HG02840 (cell line): ENCODE data around the gene FAM227A.

Experiments
- ATAC-seq: cut with Tn5 transposase; IDR thresholded peaks from one replicate; pipeline ENCODE4 v1.9.1; 2021; ENCODE audit warnings: mild to moderate bottlenecking, moderate library complexity, moderate number of reproducible peaks; ENCODE audit not compliant: unreplicated experiment, low FRiP score

The FAM227A gene

GRCh38 chr22:38656256-38657044, at the start of gene FAM227A, which contains the start of gene CBY1:
TSS of gene FAM227A (minus strand) at chr22:38656392. CDS start at chr22:38650168, 6,224 bp downstream.
TSS of gene CBY1 (plus strand) at chr22:38656638. CDS start at chr22:38668055, 11,417 bp downstream.
- ATAC-seq, result peak; percentile 75

DNA sequence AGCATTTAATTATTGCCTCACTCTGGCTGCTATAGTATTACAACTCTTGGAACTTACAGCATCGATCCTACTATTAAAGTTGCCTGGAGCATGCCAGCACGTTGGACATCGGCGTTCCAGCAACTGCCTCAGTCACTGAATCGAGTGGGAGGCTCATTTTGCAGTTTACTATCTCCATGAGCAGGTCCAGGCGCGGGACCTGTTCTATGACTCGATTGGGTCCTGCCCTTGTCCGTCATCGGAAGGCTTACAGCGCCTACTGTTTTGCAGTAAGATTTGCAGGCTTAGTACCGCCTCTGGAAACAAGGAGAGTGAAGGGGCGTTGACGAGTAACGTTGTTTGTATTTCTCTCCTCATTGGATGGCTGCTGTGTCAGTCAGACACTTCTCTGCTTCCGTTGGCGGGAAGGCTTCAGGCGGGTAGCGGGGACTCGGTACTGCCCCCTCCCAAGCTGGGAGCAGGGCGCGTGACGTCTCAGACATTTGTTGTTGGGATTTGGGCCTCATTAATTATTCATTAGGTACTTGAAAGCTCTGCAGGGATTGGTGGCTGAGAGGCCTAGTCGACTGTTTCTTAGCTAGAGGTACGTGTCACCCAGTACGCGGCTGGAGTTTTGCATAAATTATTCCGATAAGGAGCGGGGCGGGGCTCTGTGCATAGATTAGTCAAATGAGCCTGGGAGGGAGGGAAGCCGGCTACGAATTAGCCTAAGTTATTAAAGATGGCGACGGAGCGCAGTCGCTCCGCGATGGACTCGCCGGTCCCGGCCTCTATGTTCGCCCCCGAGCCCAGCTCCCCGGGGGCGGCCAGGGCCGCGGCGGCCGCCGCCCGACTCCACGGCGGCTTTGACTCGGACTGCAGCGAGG, 49.3 kb upstream of the FAM227A start, which contains the start of gene GTPBP1:
TSS of gene GTPBP1 (plus strand) at position 710 of the 866 bp plus-strand sequence. CDS start at position 722, 12 bp downstream.
- peak; percentile 74 for ATAC-seq

DNA sequence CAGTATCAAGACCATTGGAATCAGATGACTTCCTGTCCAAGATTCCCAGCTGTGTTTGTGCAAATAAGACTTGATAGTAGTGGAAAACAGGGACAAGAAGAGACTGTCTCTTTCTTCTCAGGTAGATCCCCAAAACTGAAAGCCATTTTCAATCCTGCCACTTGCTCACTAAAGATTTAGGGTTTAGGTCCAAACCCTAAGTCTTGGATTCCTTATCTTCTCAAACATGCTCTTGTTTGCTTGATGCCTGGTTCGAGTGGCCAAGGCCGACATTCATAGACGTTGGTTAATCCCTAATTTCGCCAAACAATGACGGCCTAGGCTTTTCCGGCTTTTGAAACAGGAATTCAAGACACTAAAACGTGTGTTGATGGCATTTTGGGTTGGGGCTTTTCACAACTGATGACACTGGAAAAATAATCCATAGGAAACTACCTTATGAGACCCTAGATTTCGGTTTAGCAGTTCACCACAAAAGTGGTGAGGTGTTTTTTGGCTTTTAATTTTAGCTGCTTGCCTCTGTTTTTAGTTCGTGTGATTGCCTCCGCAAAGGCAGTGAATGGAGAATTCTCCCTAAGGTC, 48.6 kb upstream of the FAM227A start:
- no peak for ATAC-seq

- ATAC-seq, result peak; percentile 40
These were observed 44.8 kb upstream of the FAM227A start, which contains the start of gene JOSD1 for GRCh38 chr22:38700789-38701628. TSS of gene JOSD1 (minus strand) at chr22:38700943. CDS start at chr22:38699987, 956 bp downstream.

- no peak for ATAC-seq
These were observed 44.1 kb upstream of the FAM227A start for GRCh38 chr22:38700270-38700788.

DNA sequence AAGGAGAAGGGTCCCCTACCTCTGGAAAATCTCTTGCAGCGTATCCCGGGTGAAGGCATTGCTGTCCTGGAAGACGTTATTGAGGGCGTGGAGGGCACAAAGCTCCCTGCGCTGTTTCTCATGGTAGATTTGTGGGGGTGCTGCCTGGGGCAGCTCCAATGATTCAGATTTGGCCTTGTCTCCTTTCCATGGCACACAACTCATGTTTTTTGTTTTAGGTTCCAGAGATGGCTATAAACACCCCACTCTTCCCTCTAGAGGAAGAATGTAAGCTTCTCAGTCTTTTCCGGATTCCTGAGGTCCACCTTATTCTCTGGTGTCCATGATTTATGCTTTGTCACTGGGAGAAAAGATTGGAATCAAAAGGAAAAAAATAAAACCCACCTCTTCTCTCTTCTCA, 43.6 kb upstream of the FAM227A start:
- no peak for ATAC-seq

- ATAC-seq, result no peak
These were observed 43.0 kb upstream of the FAM227A start for GRCh38 chr22:38699143-38699542.

DNA sequence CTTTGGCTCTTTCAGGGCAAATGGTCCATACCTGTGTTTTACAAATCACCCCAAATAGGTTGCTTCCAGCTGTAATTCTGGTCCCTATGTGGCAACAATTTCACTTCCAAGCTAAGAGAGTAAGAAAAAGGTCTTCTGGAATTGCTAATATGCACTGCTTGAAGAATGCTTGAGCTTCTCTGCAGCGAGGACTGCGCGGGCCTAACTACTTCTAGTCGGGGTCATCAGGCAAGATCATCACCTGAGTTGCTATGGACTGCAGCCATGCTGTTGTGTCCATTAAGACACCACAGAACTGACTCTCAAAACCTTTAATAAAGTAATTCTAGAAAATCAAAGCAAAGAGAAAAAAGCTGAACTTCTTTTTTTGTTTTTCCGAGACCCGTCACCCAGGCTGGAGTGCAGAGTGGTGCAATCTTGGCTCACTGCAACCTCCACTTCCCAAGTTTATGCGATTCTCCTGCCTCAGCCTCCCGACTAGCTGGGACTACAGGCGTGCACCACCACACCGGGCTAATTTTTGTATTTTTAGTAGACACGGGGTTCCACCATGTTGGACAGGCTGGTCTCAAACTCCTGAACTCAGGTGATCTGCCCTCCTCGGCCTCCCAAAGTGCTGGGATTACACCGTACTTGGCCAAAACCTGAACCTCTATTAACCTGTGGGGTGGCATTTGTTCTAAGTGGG, 42.4 kb upstream of the FAM227A start:
- ATAC-seq, result no peak

DNA sequence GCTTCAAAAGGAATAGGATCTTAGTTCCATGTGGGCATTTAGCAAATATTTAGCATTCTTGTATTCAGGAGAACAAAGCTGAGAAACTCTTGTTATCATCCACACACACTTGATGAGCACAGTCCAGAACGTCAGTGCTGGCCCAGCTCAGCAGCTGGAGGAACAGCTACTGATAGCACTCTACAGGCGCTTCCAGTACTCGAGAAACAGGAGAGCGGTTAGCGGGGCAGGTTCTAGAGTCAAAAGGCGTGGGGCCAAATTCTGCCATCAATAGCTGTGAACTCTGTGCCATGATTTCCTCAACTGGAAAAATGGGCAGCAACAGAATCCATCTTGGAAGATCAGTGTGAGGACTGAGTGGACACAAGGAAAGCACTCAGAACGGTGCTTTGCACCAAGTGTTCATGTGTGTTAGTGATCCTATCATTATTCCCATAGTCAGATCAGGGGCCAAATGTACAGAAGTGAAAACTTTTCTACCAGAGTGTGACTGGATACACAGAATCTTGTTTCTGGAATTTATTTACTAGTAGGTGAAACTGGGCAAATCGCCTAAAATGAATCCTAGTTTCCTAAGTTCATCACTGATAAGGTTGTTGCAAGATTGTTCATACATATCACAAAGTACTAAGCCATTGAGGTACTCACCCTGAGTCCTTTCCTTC, 41.4 kb upstream of the FAM227A start:
- ATAC-seq, result no peak

- no peak for ATAC-seq
These were observed 40.6 kb upstream of the FAM227A start for GRCh38 chr22:38696606-38697424.

GRCh38 chr22:38694940-38695339, 38.7 kb upstream of the FAM227A start:
- no peak for ATAC-seq

GRCh38 chr22:38694049-38694448, 37.9 kb upstream of the FAM227A start:
- no peak for ATAC-seq

- ATAC-seq, result no peak
These were observed 33.5 kb upstream of the FAM227A start for GRCh38 chr22:38689651-38690050.

- no peak for ATAC-seq
These were observed 29.6 kb upstream of the FAM227A start for GRCh38 chr22:38685761-38686160.

DNA sequence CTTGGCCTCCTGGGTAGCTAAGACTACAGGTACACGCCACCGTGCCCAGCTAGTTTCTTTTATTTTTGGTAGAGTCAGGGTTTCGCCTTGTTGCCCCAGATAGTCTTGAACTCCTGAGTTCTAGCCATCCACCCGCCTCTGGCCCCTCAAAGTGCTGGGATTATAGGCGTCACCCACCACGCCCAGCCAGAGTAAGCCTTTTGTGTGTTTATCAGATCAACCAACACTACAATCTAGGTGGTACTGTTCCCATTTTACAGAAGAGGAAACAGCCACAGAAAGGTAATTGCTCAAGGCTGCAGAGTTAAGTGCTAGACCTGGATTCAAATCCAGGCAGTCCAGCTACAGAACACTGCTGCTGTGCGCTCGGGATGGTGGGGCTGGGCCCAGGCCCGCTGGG, 28.7 kb upstream of the FAM227A start:
- no peak for ATAC-seq

DNA sequence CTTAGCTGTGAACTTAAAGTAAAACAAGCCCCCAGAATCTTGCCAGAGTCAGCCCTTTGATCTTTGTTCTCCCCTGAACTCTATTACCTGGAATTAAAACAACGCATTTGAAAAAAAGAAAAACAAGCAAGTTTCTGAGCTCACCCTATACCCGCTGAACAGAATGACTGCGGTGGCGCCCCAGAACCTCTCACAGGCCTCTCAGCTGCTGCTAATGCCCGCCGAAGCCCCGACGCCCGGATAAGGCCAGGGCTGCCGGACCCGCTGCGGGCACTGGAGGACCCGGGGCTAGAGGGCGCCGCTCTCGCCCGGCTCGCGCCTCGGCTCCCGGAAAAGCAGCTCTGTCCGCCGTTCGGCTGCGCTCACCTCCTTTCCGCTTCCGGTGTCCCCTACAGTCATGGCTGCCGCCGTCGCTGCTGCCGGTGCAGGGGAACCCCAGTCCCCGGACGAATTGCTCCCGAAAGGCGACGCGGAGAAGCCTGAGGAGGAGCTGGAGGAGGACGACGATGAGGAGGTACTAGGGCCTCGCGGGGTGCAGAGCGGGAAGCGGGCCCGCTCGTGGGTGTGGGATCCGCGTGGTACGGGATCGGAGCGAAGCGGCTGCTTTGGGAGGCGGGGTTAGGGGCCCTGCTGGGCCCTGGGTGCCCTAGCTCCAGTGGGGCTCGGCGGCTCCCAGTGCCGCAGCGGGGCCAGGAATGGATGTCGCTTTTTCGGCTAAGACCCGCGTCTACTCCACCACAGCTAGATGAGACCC, 25.6 kb upstream of the FAM227A start, which contains the start of gene TOMM22:
TSS of gene TOMM22 (plus strand) at position 376 of the 754 bp plus-strand sequence. CDS start at position 398, 22 bp downstream.
- ATAC-seq, result peak; percentile 84

GRCh38 chr22:38675833-38676232, 19.6 kb upstream of the FAM227A start:
- ATAC-seq, result no peak
